Left kidney (tissue), 2 donors: ENCODE data around the gene EGFR. TPM values are rescaled to one million over a fixed set of nuclear protein-coding genes. Genes with fewer than 3 reads are reported as not detected.

Experiments used
- DNase-seq: peaks from one replicate; pipeline ENCODE4 v3.0.0-alpha.2; 2013
- polyA plus RNA-seq: library from polyadenylated mRNA; unstranded; fragments of 120-200 nt; gene quantifications from one replicate; pipeline ENCODE4 v1.2.1, GENCODE V29; 2013; ENCODE audit not compliant: insufficient read length

EGFR gene
- polyA plus RNA-seq, 1 donor, result 34.9 TPM

DNA sequence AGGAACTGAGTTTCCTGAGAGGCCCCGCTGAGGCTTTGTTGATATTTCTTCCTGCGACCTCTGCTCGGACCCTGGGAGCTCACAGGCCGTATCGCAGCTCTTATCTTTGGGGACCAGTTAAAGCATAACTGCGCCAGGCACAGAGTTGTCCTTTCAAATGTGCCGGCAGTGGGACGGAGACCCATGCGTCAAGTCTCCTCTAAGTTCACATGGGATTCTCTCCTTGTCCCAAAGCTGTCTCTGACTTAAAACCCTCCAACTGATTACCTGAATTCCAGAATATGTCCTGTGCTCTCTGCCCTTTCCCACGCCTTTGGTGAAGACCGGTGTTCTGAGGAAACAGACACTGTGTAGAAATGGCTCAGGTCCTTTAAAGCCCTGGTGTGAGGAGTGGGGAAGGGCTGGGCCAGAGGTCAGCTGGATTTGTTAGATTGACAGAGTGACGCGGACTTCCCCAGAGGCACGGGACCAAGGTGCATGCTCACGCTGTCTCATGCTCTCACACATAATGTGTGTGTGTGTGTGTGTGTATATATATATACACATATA, 169.8 kb downstream of the EGFR start:
- DNase-seq, result no peak

DNA sequence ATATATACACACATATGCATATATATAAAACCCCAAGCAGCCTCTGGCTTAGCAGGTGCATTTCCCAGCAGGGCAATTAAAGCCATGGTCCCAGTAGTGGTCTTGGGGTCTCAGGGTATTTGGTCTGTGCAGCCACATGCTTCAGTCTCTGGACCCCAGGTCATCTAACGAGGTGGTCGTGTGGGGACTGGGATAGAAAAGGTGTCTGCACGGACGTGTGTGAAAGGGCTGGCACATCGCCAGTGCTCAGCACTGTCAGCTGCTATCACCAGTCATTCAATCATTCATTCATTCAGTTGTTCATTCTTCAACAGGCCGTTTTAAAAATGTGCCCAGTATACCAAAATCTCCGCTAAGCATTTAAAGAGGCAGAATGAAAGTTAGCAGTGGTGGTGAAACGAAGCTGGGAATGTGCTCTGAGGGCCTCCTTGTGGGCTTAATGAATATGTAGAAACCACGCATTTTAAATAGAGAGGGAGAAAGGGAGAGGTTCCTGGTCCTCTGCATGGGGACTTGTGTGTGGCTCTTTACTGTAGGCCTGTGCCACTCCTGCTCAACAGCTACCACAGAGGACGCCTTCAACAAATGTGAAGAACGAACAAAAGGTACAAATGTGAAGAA, 170.4 kb downstream of the EGFR start:
- no peak for DNase-seq

DNA sequence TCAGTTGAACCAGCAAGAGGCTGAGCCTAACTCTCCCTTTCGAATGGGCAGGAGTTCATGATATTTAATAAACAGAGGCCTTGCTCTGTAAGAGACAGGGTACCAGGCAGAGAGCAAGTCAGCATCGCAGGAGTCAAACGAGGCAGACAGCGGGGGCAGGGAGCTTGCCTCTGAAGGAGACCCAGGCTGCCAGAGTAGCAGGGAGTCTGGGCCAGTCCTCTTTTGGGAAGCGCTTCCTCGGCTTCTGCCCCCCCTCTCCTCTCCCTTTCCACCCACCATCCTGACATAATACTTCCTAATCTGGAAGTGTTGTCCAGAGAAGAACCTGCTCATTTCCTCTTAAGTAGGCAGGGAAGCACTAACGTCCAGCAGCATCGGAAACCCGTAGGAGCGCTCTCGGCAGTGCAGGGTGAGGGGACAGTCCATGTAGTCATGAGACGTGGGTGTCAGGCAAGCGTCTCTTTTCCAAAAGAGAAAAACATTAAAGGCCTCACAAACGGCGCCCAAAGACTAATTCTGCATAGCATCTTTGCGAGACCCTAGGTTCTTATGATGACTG, 171.1 kb downstream of the EGFR start:
- no peak for DNase-seq

DNA sequence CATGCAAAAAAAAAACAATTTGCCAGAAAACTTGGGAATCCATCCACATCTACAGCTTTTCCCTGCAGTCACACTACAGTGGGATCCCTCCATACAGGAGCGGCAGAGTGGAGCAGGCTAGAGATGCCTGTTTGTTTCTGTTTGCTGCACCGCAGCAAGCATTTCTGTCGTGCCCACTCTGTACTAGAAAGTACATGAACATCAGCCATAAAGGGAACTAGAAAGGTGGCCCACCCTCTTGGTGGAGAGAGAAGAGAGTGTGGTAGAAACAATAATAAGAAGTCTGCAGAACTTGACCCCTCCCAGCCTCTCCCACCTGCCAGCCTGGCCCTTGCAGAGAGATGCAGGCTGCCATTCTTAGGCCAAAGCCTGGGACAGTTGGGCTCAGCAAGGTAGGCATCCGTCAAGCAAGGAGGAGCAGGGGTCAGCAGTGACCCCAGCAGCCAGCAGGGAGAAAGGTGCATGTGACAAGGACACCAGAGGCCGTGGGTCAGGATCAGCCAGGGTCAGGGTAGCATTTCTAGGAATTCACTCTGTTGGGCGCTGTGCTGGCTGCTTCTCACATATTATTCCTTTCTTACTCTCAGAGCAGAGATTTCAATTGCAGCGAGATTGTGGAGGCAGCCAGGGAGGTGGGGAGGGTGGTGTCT, 171.8 kb downstream of the EGFR start:
- no peak for DNase-seq

DNA sequence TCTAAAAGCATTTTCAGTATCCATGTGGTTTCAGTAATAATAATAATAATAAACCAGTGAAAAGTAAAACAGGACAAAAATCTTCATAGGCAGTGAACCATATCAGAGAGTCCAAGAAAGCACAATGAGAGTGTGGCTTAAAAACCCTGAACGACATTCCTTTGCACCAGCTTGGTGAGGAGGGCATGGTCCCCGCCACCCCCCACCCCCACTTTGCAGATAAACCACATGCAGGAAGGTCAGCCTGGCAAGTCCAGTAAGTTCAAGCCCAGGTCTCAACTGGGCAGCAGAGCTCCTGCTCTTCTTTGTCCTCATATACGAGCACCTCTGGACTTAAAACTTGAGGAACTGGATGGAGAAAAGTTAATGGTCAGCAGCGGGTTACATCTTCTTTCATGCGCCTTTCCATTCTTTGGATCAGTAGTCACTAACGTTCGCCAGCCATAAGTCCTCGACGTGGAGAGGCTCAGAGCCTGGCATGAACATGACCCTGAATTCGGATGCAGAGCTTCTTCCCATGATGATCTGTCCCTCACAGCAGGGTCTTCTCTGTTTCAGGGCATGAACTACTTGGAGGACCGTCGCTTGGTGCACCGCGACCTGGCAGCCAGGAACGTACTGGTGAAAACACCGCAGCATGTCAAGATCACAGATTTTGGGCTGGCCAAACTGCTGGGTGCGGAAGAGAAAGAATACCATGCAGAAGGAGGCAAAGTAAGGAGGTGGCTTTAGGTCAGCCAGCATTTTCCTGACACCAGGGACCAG, 172.5 kb downstream of the EGFR start:
- DNase-seq, result no peak

DNA sequence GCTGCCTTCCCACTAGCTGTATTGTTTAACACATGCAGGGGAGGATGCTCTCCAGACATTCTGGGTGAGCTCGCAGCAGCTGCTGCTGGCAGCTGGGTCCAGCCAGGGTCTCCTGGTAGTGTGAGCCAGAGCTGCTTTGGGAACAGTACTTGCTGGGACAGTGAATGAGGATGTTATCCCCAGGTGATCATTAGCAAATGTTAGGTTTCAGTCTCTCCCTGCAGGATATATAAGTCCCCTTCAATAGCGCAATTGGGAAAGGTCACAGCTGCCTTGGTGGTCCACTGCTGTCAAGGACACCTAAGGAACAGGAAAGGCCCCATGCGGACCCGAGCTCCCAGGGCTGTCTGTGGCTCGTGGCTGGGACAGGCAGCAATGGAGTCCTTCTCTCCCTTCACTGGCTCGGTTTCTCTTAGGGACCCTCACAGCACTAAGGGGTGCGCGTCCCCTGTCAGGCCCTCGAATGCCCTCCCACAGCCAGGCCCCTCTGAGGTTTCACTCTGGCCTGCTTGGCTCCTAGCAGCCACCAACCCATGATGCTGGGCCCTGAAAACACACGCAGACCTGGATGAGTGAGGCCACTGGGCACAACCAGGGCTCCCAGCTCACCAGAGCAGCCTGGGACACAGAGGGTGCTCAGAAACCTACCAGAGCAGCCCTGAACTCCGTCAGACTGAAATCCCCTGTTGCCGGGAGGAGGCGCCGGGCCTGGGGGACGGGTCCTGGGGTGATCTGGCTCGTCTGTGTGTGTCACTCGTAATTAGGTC, 173.3 kb downstream of the EGFR start:
- no peak for DNase-seq

DNA sequence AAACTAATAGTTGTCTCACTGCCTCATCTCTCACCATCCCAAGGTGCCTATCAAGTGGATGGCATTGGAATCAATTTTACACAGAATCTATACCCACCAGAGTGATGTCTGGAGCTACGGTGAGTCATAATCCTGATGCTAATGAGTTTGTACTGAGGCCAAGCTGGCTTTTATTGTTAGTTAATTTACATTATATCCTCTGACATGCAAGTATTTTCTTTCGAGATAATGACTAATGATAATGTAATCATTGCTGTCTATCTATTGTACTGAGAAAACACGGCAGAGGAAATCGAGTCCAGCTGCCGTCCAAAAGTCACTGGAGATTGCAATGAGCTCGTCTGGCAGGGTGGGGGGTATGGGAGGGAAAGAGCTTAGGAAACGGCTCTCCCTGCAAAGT, 173.9 kb downstream of the EGFR start:
- no peak for DNase-seq

DNA sequence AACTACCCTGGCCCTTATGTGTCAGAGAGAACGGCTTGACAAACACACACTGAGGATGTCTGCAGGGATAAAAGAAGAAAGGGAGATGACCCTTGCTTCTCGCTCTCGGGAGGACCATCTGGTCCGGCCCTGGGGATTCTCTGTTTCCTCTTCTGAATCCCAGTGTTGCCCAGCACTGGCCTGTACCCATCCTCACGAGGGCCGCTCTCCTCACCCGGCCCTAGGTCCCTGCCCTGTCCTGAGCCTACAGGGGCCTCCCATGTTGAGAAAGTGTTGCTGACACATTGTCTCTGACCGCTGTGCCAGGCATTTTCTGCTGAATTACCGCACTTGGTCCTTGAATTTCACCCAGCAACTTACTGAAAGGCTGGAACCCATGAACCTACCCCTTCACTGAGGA, 174.4 kb downstream of the EGFR start:
- no peak for DNase-seq

DNA sequence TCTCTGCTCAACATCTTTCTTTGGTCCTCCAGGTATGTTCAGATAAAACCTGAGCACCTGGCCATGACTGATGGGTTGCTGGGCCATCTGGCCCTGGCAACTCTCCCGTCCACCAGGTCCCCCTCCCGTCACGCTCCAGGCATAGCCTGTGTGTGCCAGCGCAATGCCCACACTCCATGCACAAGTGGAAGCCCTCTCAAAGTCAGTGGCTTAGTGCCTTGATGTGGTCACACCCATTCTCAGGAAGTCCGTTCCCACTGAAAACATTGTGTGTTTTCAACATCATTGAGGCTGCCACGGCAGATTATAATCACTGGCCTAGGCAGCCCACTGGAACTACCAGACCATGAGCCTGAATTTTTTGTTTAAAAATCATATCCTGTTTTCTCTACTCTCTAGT, 175.7 kb downstream of the EGFR start:
- no peak for DNase-seq

DNA sequence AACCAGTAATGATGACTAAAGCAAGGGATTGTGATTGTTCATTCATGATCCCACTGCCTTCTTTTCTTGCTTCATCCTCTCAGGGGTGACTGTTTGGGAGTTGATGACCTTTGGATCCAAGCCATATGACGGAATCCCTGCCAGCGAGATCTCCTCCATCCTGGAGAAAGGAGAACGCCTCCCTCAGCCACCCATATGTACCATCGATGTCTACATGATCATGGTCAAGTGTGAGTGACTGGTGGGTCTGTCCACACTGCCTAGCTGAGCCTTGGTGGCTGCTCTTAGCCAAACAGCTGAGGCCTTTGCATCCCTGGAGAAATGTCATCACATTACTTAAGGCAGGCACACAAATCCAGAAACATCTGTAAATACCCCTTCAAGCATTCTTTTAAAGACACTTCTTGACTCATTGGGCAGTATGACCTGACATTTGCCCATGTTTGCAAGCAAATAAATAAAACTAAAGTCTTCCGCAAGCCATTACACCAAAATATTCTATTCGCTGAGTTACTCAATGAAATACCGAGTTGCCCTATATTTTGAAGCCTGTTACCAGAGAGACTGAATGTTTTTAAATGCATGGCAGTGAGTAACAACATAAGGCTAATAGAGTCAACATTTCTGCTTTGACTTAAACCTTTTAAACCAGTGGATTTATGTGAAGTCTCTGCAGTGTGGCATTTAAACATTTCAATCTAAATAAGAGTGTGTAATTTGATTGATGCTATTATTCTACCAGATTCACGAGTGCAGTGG, 180.0 kb downstream of the EGFR start:
- no peak for DNase-seq

DNA sequence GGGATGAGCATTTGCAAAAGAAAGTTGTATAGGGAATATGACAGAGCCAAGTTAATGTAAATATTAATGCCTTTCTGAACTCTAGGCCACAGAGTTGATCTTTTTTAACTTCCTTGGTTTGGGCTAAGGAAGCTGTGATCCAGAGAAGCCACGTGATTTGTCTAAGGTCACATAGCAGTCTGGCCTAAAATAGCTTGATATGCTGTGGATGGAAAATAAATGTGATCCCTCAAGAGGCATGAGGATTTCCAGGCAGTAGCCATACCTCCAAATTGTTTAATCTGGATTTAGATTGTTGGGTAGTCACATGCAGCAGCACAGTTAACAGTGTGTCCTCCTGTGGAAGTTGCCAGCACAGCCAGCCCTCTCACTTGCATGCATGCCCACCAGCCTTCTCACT, 180.6 kb downstream of the EGFR start:
- no peak for DNase-seq

DNA sequence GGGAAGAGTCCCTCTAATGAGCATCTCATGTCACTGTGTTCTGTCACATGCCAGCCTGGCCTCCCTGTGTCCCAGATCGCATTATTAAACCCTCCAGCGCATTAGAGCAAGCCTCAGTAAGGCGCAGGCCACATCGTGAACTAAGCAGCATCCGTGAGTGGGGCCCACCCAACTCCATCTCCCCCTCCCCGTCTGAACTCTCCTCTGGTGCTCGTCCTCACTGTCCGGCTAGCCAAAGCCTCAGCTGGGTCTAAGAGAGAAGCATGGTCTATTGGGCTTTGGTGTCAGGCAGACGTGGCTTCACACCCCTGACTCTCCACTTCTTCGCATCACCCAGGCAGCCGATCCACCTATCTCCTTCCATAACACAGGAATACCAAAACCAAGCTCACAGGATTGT, 181.6 kb downstream of the EGFR start:
- no peak for DNase-seq

DNA sequence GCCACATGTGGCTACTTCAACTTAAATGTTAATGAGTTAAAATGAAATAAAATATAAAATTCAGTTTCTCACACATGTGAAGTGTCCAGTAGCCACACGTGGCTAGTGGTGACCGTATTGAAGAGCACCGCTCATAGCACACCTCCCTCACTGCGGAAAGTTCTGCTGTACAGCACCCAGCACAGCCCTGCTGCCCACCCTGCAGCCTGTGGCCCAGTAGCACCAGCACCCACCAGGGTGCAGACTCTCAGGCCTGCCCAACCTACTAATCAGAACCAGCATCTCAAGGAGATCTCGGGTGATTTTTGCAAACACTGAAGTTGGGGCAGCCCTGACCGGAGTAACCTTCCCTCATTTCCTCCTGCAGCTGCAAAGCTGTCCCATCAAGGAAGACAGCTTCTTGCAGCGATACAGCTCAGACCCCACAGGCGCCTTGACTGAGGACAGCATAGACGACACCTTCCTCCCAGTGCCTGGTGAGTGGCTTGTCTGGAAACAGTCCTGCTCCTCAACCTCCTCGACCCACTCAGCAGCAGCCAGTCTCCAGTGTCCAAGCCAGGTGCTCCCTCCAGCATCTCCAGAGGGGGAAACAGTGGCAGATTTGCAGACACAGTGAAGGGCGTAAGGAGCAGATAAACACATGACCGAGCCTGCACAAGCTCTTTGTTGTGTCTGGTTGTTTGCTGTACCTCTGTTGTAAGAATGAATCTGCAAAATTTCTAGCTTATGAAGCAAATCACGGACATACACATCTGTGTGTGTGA, 183.5 kb downstream of the EGFR start:
- DNase-seq, result no peak

DNA sequence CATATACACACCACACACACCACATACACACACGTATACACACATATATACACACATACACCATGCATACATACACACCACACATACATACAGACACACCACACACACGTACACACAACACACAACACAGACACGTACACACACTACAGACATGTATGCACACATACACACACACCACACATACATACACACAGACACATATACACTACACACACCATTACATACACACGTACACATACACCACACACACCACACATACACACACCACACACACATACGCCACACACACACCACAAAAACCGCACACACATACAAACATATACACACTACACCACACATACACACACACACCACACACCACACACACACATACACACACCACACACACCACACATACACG, 184.5 kb downstream of the EGFR start:
- DNase-seq, result no peak

DNA sequence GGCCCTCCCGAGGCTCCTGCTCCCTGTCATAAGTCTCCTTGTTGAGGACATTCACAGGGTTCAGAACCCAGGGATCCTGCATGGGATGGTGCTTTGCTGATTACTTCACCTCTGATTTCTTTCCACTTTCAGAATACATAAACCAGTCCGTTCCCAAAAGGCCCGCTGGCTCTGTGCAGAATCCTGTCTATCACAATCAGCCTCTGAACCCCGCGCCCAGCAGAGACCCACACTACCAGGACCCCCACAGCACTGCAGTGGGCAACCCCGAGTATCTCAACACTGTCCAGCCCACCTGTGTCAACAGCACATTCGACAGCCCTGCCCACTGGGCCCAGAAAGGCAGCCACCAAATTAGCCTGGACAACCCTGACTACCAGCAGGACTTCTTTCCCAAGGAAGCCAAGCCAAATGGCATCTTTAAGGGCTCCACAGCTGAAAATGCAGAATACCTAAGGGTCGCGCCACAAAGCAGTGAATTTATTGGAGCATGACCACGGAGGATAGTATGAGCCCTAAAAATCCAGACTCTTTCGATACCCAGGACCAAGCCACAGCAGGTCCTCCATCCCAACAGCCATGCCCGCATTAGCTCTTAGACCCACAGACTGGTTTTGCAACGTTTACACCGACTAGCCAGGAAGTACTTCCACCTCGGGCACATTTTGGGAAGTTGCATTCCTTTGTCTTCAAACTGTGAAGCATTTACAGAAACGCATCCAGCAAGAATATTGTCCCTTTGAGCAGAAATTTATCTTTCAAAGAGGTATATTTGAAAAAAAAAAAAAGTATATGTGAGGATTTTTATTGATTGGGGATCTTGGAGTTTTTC, 186.5 kb downstream of the EGFR start:
- no peak for DNase-seq

DNA sequence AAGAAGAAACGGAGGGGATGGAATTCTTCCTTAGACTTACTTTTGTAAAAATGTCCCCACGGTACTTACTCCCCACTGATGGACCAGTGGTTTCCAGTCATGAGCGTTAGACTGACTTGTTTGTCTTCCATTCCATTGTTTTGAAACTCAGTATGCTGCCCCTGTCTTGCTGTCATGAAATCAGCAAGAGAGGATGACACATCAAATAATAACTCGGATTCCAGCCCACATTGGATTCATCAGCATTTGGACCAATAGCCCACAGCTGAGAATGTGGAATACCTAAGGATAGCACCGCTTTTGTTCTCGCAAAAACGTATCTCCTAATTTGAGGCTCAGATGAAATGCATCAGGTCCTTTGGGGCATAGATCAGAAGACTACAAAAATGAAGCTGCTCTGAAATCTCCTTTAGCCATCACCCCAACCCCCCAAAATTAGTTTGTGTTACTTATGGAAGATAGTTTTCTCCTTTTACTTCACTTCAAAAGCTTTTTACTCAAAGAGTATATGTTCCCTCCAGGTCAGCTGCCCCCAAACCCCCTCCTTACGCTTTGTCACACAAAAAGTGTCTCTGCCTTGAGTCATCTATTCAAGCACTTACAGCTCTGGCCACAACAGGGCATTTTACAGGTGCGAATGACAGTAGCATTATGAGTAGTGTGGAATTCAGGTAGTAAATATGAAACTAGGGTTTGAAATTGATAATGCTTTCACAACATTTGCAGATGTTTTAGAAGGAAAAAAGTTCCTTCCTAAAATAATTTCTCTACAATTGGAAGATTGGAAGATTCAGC, 187.6 kb downstream of the EGFR start:
- no peak for DNase-seq

DNA sequence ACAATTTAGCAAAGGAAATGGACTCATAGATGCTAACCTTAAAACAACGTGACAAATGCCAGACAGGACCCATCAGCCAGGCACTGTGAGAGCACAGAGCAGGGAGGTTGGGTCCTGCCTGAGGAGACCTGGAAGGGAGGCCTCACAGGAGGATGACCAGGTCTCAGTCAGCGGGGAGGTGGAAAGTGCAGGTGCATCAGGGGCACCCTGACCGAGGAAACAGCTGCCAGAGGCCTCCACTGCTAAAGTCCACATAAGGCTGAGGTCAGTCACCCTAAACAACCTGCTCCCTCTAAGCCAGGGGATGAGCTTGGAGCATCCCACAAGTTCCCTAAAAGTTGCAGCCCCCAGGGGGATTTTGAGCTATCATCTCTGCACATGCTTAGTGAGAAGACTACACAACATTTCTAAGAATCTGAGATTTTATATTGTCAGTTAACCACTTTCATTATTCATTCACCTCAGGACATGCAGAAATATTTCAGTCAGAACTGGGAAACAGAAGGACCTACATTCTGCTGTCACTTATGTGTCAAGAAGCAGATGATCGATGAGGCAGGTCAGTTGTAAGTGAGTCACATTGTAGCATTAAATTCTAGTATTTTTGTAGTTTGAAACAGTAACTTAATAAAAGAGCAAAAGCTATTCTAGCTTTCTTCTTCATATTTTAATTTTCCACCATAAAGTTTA, 188.8 kb downstream of the EGFR start:
- DNase-seq, result no peak

DNA sequence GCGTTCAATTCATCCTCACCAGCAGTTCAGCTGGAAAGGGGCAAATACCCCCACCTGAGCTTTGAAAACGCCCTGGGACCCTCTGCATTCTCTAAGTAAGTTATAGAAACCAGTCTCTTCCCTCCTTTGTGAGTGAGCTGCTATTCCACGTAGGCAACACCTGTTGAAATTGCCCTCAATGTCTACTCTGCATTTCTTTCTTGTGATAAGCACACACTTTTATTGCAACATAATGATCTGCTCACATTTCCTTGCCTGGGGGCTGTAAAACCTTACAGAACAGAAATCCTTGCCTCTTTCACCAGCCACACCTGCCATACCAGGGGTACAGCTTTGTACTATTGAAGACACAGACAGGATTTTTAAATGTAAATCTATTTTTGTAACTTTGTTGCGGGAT, 190.5 kb downstream of the EGFR start:
- no peak for DNase-seq
